ENCODE measurements around the gene CEMIP. TPM values are rescaled to one million over a fixed set of nuclear protein-coding genes. Genes with fewer than 3 reads are reported as not detected.
A peak's percentile ranks its signal among the peaks of the same experiment; 100 is the strongest.

CEMIP gene
- total RNA-seq, 2 experiments from 2014 or later: not detected

- H3K4me1 ChIP-seq (ENCODE audit: insufficient read depth, low read length): peaks cover 49% of the 10 kb centered on the region
- no peaks in the 10 kb centered on the region for H3K9me3 ChIP-seq (ENCODE audit: control insufficient read depth in 1 of 2, insufficient read depth in 1 of 2, low read length in 2 of 2)
- H3K36me3 ChIP-seq (ENCODE audit: insufficient read depth, low read length): peaks cover 9% of the 10 kb centered on the region
- intact Hi-C loops (cut with DNase I, micrococcal nuclease): loop anchor here (2.0 to 5.0 kb wide), 4 partner anchors 17 to 1059 kb away; partner anchors contain the start of genes MEX3B (in 1 of the 2) and STARD5 (in 1 of the 2)
- Mint-ChIP-seq H3K27ac (peak overlapping the region; percentile 94), H3K4me1 (ENCODE audit: low read depth) (peaks cover 82% of the 10 kb centered on the region), H3K27me3 (no peaks in the 10 kb centered on the region), H3K36me3 (ENCODE audit: low read depth) (peaks cover 31% of the 10 kb centered on the region), H3K4me3 (peak overlapping the region; percentile 95), H3K9me3 (no peaks in the 10 kb centered on the region)
- DNase-seq (no peak), ATAC-seq (ENCODE audit: poor library complexity) (no peak)
- no peaks in the 10 kb centered on the region for H3K27me3 ChIP-seq (ENCODE audit: control insufficient read depth in 1 of 2, insufficient read depth in 2 of 2, low read length in 2 of 2)
- CTCF ChIA-PET: interaction anchor here (1.2 kb wide), 1 partner anchor 18 kb away, joined by 8 read pairs; no protein-coding TSS in a partner anchor
- H3K4me3 ChIP-seq (ENCODE audit: low read length): peak overlapping the region; percentile 92
- H3K27ac ChIP-seq (ENCODE audit: low read depth in 1 of 2, low read length in 2 of 2): no peak overlapping the region
- no peak for TF ChIP-seq CTCF (IDR thresholded peaks at IDR 0.05)
- POLR2A ChIA-PET: interaction anchor here (0.9 to 5.0 kb wide), 3 partner anchors 12 to 169 kb away, joined by 3 to 70 read pairs (median 3); partner anchors contain the start of gene TLNRD1
Observed at GRCh38 chr15:80988148-80988796, 209.1 kb downstream of the CEMIP start.

- H3K9me3 Mint-ChIP-seq: no peaks in the 10 kb centered on the region
- DNase-seq (no peak), ATAC-seq (ENCODE audit: poor library complexity) (no peak)
- TF ChIP-seq CTCF (IDR thresholded peaks at IDR 0.05): no peak
- H3K4me3 Mint-ChIP-seq: peak overlapping the region; percentile 95
- Histone ChIP-seq H3K9me3 (ENCODE audit: control insufficient read depth in 1 of 2, insufficient read depth in 1 of 2, low read length in 2 of 2) (no peaks in the 10 kb centered on the region), H3K4me3 (ENCODE audit: low read length) (peak overlapping the region; percentile 92), H3K27me3 (ENCODE audit: control insufficient read depth in 1 of 2, insufficient read depth in 2 of 2, low read length in 2 of 2) (no peaks in the 10 kb centered on the region), H3K36me3 (ENCODE audit: insufficient read depth, low read length) (peaks cover 8% of the 10 kb centered on the region), H3K4me1 (ENCODE audit: insufficient read depth, low read length) (peaks cover 47% of the 10 kb centered on the region), H3K27ac (ENCODE audit: low read depth in 1 of 2, low read length in 2 of 2) (peak overlapping the region; percentile 79 to 83)
- H3K27me3 Mint-ChIP-seq: no peaks in the 10 kb centered on the region
- CTCF ChIA-PET: interaction anchor here (3.9 kb wide), 1 partner anchor 12 kb away, joined by 15 read pairs; the partner anchor contains the start of gene TLNRD1
- H3K27ac Mint-ChIP-seq: peak overlapping the region; percentile 94
- peaks cover 75% of the 10 kb centered on the region for H3K4me1 Mint-ChIP-seq (ENCODE audit: low read depth)
- H3K36me3 Mint-ChIP-seq (ENCODE audit: low read depth): peaks cover 28% of the 10 kb centered on the region
- POLR2A ChIA-PET: interaction anchor here (1.2 to 5.0 kb wide), 2 partner anchors 12 to 24 kb away, joined by 3 to 70 read pairs; partner anchors contain the start of gene TLNRD1
- intact Hi-C loops (cut with DNase I, micrococcal nuclease): loop anchor here (2.0 to 5.0 kb wide), 4 partner anchors 16 to 1058 kb away; partner anchors contain the start of genes MEX3B (in 1 of the 2) and STARD5 (in 1 of the 2)
Observed at GRCh38 chr15:80989081-80989517, 209.9 kb downstream of the CEMIP start.

- no peak for TF ChIP-seq CTCF (IDR thresholded peaks at IDR 0.05)
- Mint-ChIP-seq H3K4me1 (ENCODE audit: low read depth) (peaks cover 68% of the 10 kb centered on the region), H3K9me3 (no peaks in the 10 kb centered on the region), H3K27ac (peak within 1 kb of the TSS; percentile 94), H3K27me3 (no peaks in the 10 kb centered on the region), H3K36me3 (ENCODE audit: low read depth) (peaks cover 22% of the 10 kb centered on the region), H3K4me3 (peak within 1 kb of the TSS; percentile 95)
- H3K4me3 ChIP-seq (ENCODE audit: low read length): peak within 1 kb of the TSS; percentile 92
- intact Hi-C loops (cut with DNase I, micrococcal nuclease): loop anchor here (1.0 to 10.0 kb wide), 10 partner anchors 9 to 1058 kb away; partner anchors contain the start of genes ABHD17C (in 1 of the 2), FAH (in 1 of the 2), MEX3B (in 1 of the 2) and STARD5 (in 1 of the 2)
- no peaks in the 10 kb centered on the region for H3K9me3 ChIP-seq (ENCODE audit: control insufficient read depth in 1 of 2, insufficient read depth in 1 of 2, low read length in 2 of 2)
- peak; percentile 93 to 99 (median 98) for DNase-seq
- H3K36me3 ChIP-seq (ENCODE audit: insufficient read depth, low read length): peaks cover 8% of the 10 kb centered on the region
- CTCF ChIA-PET: interaction anchor here (3.9 kb wide), 1 partner anchor 11 kb away, joined by 15 read pairs; the partner anchor contains the start of gene TLNRD1
- H3K27me3 ChIP-seq (ENCODE audit: control insufficient read depth in 1 of 2, insufficient read depth in 2 of 2, low read length in 2 of 2): no peaks in the 10 kb centered on the region
- ATAC-seq (ENCODE audit: poor library complexity): peak; percentile 99
- POLR2A ChIA-PET: interaction anchor here (0.6 to 5.0 kb wide), 4 partner anchors 11 to 49 kb away, joined by 3 to 70 read pairs (median 4); partner anchors contain the start of gene TLNRD1
- peak within 1 kb of the TSS; percentile 79 to 83 for H3K27ac ChIP-seq (ENCODE audit: low read depth in 1 of 2, low read length in 2 of 2)
- H3K4me1 ChIP-seq (ENCODE audit: insufficient read depth, low read length): peaks cover 42% of the 10 kb centered on the region
Observed at GRCh38 chr15:80989518-80990478, 210.6 kb downstream of the CEMIP start, which contains the start of gene MESD. Gene MESD, minus strand, starts transcription at chr15:80989819. Its CDS starts 28 bp downstream, at chr15:80989791.
